Adrenal gland (tissue), 5 donors: Measurements from ENCODE around the gene TMEM200A.

ENCODE experiments used
- CTCF ChIP-seq, 6 experiments: fragments of 450-650 bp in 4 of 6; fragments of 200-600 bp in 2 of 6; sonication (generic) in 1 of 6; IDR thresholded peaks; 1 replicate in 5 of 6; 2 replicates in 1 of 6; pipeline versions ENCODE4 v1.5.1 to v1.8.0; 2016 to 2021; ENCODE audit warnings: antibody characterized with exemption in 6 of 6, mild to moderate bottlenecking in 2 of 6, moderate library complexity in 1 of 6
- POLR2A ChIP-seq, 2 donors: fragments of 450-650 bp; IDR thresholded peaks; one replicate each; pipeline ENCODE4 v1.6.1; 2017; ENCODE audit warnings: antibody characterized with exemption in 2 of 2, mild to moderate bottlenecking in 2 of 2, moderate library complexity in 1 of 2
- donor health status: DM: no; HTN: no; CAD: no.

- TF ChIP-seq POLR2A (IDR thresholded peaks at IDR 0.05) (no peak), CTCF (IDR thresholded peaks at IDR 0.05) (no peak)
Observed at GRCh38 chr6:130411481-130411880, 45.7 kb downstream of the TMEM200A start.
